Osteoblast (primary cell): ENCODE measurements around the gene DYNC2H1. TPM values are rescaled to one million over a fixed set of nuclear protein-coding genes. Genes with fewer than 3 reads are reported as not detected.

Experiments
- DNase-seq: peaks from one replicate; pipeline ENCODE4 v3.0.0; 2011; ENCODE audit warnings: low spot score, mixed read lengths; ENCODE audit not compliant: insufficient read length; ENCODE audit errors: missing footprints
- H2AFZ ChIP-seq: 2 replicates; pipeline ENCODE4 v1.6.0; 2011; ENCODE audit warnings: mild to moderate bottlenecking, low read length
- H3K27ac ChIP-seq: 2 replicates; pipeline ENCODE4 v1.5.1; 2011; ENCODE audit warnings: mild to moderate bottlenecking, low read depth, low read length, moderate library complexity
- H3K27me3 ChIP-seq: 2 replicates; pipeline ENCODE4 v1.6.0; 2012; ENCODE audit warnings: mild to moderate bottlenecking, control low read depth, inconsistent platforms, low read length, moderate library complexity; ENCODE audit not compliant: insufficient read depth
- H3K36me3 ChIP-seq: 2 replicates; pipeline ENCODE4 v1.5.1; 2011; ENCODE audit warnings: mild to moderate bottlenecking, low read length, control low read depth, moderate library complexity; ENCODE audit not compliant: insufficient read depth
- H3K4me1 ChIP-seq: 2 replicates; pipeline ENCODE4 v1.5.1; 2011; ENCODE audit warnings: mild to moderate bottlenecking, low read length, control low read depth, moderate library complexity; ENCODE audit not compliant: insufficient read depth
- H3K4me2 ChIP-seq: 2 replicates; pipeline ENCODE4 v1.6.0; 2011; ENCODE audit warnings: mild to moderate bottlenecking, low read length; ENCODE audit not compliant: insufficient read depth
- H3K4me3 ChIP-seq: fragments of 200-600 bp; sonication (generic); 3 replicates; pipeline ENCODE4 v1.5.1; 2012; ENCODE audit warnings: mild to moderate bottlenecking, low read length, inconsistent platforms; ENCODE audit not compliant: insufficient read depth
- H3K79me2 ChIP-seq: 2 replicates; pipeline ENCODE4 v1.6.0; 2012; ENCODE audit warnings: mild to moderate bottlenecking, low read length, control low read depth, inconsistent platforms; ENCODE audit not compliant: insufficient read depth
- H3K9me3 ChIP-seq: 2 replicates; pipeline ENCODE4 v1.5.1; 2011; ENCODE audit warnings: low read depth, low read length, control low read depth
- H4K20me1 ChIP-seq: 2 replicates; pipeline ENCODE4 v1.6.0; 2012; ENCODE audit warnings: mild to moderate bottlenecking, low read length, control low read depth; ENCODE audit not compliant: insufficient read depth
- CTCF ChIP-seq: IDR thresholded peaks from 2 replicates; pipeline ENCODE4 v1.5.1; 2011; ENCODE audit warnings: mild to moderate bottlenecking, low read depth, low read length, moderate library complexity; ENCODE audit errors: extremely low read depth
- total RNA-seq: library from RNA; depleted of rRNA; stranded (reverse); fragments of >200 nt; gene quantifications from 2 replicates; pipeline ENCODE4 v1.2.3, GENCODE V29; 2012

DYNC2H1 gene
- total RNA-seq, 1 donor, result 82.2 TPM

- no peaks in the 10 kb centered on the region for H3K79me2 ChIP-seq
- TF ChIP-seq CTCF, result no peak
- no peak overlapping the region for H3K4me3 ChIP-seq
- no peak overlapping the region for H3K27ac ChIP-seq
- H3K4me2 ChIP-seq, result no peak overlapping the region
- no peak for DNase-seq
- no peak overlapping the region for H2AFZ ChIP-seq
- no peaks in the 10 kb centered on the region for H3K4me1 ChIP-seq
- no peaks in the 10 kb centered on the region for H4K20me1 ChIP-seq
- no peaks in the 10 kb centered on the region for H3K36me3 ChIP-seq
- H3K9me3 ChIP-seq, result no peaks in the 10 kb centered on the region
- H3K27me3 ChIP-seq, result no peaks in the 10 kb centered on the region
Measured at GRCh38 chr11:103266167-103266831, 157.1 kb downstream of the DYNC2H1 start.

GRCh38 chr11:103272876-103273275 lies 163.7 kb downstream of the DYNC2H1 start:
- no peak for DNase-seq
- no peaks in the 10 kb centered on the region for H4K20me1 ChIP-seq
- H3K27ac ChIP-seq, result no peak overlapping the region
- H3K9me3 ChIP-seq, result no peaks in the 10 kb centered on the region
- no peaks in the 10 kb centered on the region for H3K79me2 ChIP-seq
- no peak overlapping the region for H3K4me2 ChIP-seq
- no peak overlapping the region for H2AFZ ChIP-seq
- no peak for TF ChIP-seq CTCF
- no peaks in the 10 kb centered on the region for H3K36me3 ChIP-seq
- H3K27me3 ChIP-seq, result no peaks in the 10 kb centered on the region
- H3K4me3 ChIP-seq, result no peak overlapping the region
- H3K4me1 ChIP-seq, result no peaks in the 10 kb centered on the region

- Histone ChIP-seq H2AFZ (no peak overlapping the region), H3K4me2 (no peak overlapping the region), H3K27ac (no peak overlapping the region), H3K79me2 (no peaks in the 10 kb centered on the region), H3K4me1 (no peaks in the 10 kb centered on the region), H3K9me3 (no peaks in the 10 kb centered on the region), H3K4me3 (no peak overlapping the region), H4K20me1 (no peaks in the 10 kb centered on the region), H3K27me3 (no peaks in the 10 kb centered on the region), H3K36me3 (no peaks in the 10 kb centered on the region)
- no peak for TF ChIP-seq CTCF
- no peak for DNase-seq
Measured at GRCh38 chr11:103274025-103274424, 164.8 kb downstream of the DYNC2H1 start.

GRCh38 chr11:103279821-103280220 lies 170.6 kb downstream of the DYNC2H1 start:
- Histone ChIP-seq H3K27ac (no peak overlapping the region), H3K4me2 (no peak overlapping the region), H3K36me3 (no peaks in the 10 kb centered on the region), H3K9me3 (no peaks in the 10 kb centered on the region), H3K27me3 (no peaks in the 10 kb centered on the region), H3K4me1 (no peaks in the 10 kb centered on the region), H2AFZ (no peak overlapping the region), H3K79me2 (no peaks in the 10 kb centered on the region), H3K4me3 (no peak overlapping the region), H4K20me1 (no peaks in the 10 kb centered on the region)
- no peak for DNase-seq
- no peak for TF ChIP-seq CTCF
